ENCODE measurements around the gene CLRN3.

Gene CLRN3

GRCh38 chr10:127874671-127875448, 17.9 kb downstream of the CLRN3 start:
- no peak for DNase-seq (ENCODE audit: low spot score)

GRCh38 chr10:127873901-127874470, 18.8 kb downstream of the CLRN3 start:
- DNase-seq (ENCODE audit: low spot score), result no peak

GRCh38 chr10:127872871-127873600, 19.7 kb downstream of the CLRN3 start:
- no peak for DNase-seq (ENCODE audit: low spot score)

- DNase-seq (ENCODE audit: low spot score), result no peak
These were observed 20.6 kb downstream of the CLRN3 start for GRCh38 chr10:127872011-127872761.

GRCh38 chr10:127871631-127872010, 21.1 kb downstream of the CLRN3 start:
- DNase-seq (ENCODE audit: low spot score), result no peak

- no peak for DNase-seq (ENCODE audit: low spot score)
These were observed 23.4 kb downstream of the CLRN3 start for GRCh38 chr10:127869329-127869728.

- no peak for DNase-seq (ENCODE audit: low spot score)
These were observed 24.9 kb downstream of the CLRN3 start for GRCh38 chr10:127867805-127868204.

GRCh38 chr10:127866276-127867013, 26.3 kb downstream of the CLRN3 start:
- DNase-seq (ENCODE audit: low spot score), result no peak

- no peak for DNase-seq (ENCODE audit: low spot score)
These were observed 29.4 kb downstream of the CLRN3 start for GRCh38 chr10:127863231-127863825.

GRCh38 chr10:127860592-127860991, 32.1 kb downstream of the CLRN3 start:
- no peak for DNase-seq (ENCODE audit: low spot score)

GRCh38 chr10:127855976-127856375, 36.8 kb downstream of the CLRN3 start:
- DNase-seq (ENCODE audit: low spot score), result no peak

- DNase-seq (ENCODE audit: low spot score), result no peak
These were observed 37.2 kb downstream of the CLRN3 start for GRCh38 chr10:127855591-127855881.

- DNase-seq (ENCODE audit: low spot score), result no peak
These were observed 37.8 kb downstream of the CLRN3 start for GRCh38 chr10:127854769-127855590.

GRCh38 chr10:127853868-127854768, 38.6 kb downstream of the CLRN3 start:
- DNase-seq (ENCODE audit: low spot score), result peak; percentile 75

- DNase-seq (ENCODE audit: low spot score), result no peak
These were observed 40.3 kb downstream of the CLRN3 start for GRCh38 chr10:127852456-127852855.

- no peak for DNase-seq (ENCODE audit: low spot score)
These were observed 41.0 kb downstream of the CLRN3 start for GRCh38 chr10:127851661-127852194.

GRCh38 chr10:127850944-127851343, 41.8 kb downstream of the CLRN3 start:
- DNase-seq (ENCODE audit: low spot score), result no peak

GRCh38 chr10:127849921-127850320, 42.8 kb downstream of the CLRN3 start:
- DNase-seq (ENCODE audit: low spot score), result no peak

GRCh38 chr10:127849224-127849623, 43.5 kb downstream of the CLRN3 start:
- DNase-seq (ENCODE audit: low spot score), result no peak
